Measurements from ENCODE around the gene STRA6.

STRA6 gene

GRCh38 chr15:74156678-74157411 lies 45.7 kb downstream of the STRA6 start:
- TF ChIP-seq CTCF (IDR thresholded peaks at IDR 0.05; ENCODE audit: low read depth, low read length): no peak
- H3K4me3 ChIP-seq (ENCODE audit: low read depth, low read length): no peak overlapping the region

GRCh38 chr15:74155766-74156417 lies 46.7 kb downstream of the STRA6 start:
- TF ChIP-seq CTCF (IDR thresholded peaks at IDR 0.05; ENCODE audit: low read depth, low read length): no peak
- no peak overlapping the region for H3K4me3 ChIP-seq (ENCODE audit: low read depth, low read length)

GRCh38 chr15:74147051-74147450 lies 55.5 kb downstream of the STRA6 start:
- TF ChIP-seq CTCF (IDR thresholded peaks at IDR 0.05; ENCODE audit: low read depth, low read length): no peak
- no peak overlapping the region for H3K4me3 ChIP-seq (ENCODE audit: low read depth, low read length)

- TF ChIP-seq CTCF (IDR thresholded peaks at IDR 0.05; ENCODE audit: low read depth, low read length): no peak
- no peak overlapping the region for H3K4me3 ChIP-seq (ENCODE audit: low read depth, low read length)
Observed at GRCh38 chr15:74146277-74146800, 56.2 kb downstream of the STRA6 start.

GRCh38 chr15:74144153-74144775 lies 58.3 kb downstream of the STRA6 start:
- no peak for TF ChIP-seq CTCF (IDR thresholded peaks at IDR 0.05; ENCODE audit: low read depth, low read length)
- no peak overlapping the region for H3K4me3 ChIP-seq (ENCODE audit: low read depth, low read length)

GRCh38 chr15:74141591-74141990 lies 61.0 kb downstream of the STRA6 start:
- H3K4me3 ChIP-seq (ENCODE audit: low read depth, low read length): no peak overlapping the region
- no peak for TF ChIP-seq CTCF (IDR thresholded peaks at IDR 0.05; ENCODE audit: low read depth, low read length)

- no peak for TF ChIP-seq CTCF (IDR thresholded peaks at IDR 0.05; ENCODE audit: low read depth, low read length)
- no peak overlapping the region for H3K4me3 ChIP-seq (ENCODE audit: low read depth, low read length)
Observed at GRCh38 chr15:74138642-74139041, 63.9 kb downstream of the STRA6 start.

Data from WI38 (cell line).